ENCODE results near the gene MRPL44. TPM values are rescaled to one million over a fixed set of nuclear protein-coding genes. Genes with fewer than 3 reads are reported as not detected.

MRPL44 gene
- total RNA-seq, 1 experiment from 2014 or later, result 66.4 TPM

GRCh38 chr2:223954401-223954800, 2.9 kb upstream of the MRPL44 start:
- Histone ChIP-seq H3K9me3 (ENCODE audit: insufficient read depth, low read depth) (no peaks in the 10 kb centered on the region), H3K4me3 (no peak overlapping the region), H3F3A (ENCODE audit: insufficient read depth, low read depth) (peaks cover 25% of the 10 kb centered on the region; the same call in 1 of the 2 replicates), H4K20me1 (ENCODE audit: insufficient read depth) (no peaks in the 10 kb centered on the region), H3K36me3 (ENCODE audit: low read depth) (peaks cover under 1% of the 10 kb centered on the region; the same call in 1 of the 2 replicates), H3K9me2 (ENCODE audit: insufficient read depth) (no peaks in the 10 kb centered on the region), H3K4me2 (no peak overlapping the region), H3K27me3 (ENCODE audit: insufficient read depth, low read depth) (no peaks in the 10 kb centered on the region), H3K27ac (no peak overlapping the region), H2AFZ (no peak overlapping the region), H3K4me1 (replicated peaks; ENCODE audit: insufficient read depth) (peaks cover 32% of the 10 kb centered on the region), H3K79me2 (ENCODE audit: low read depth) (peaks cover 21% of the 10 kb centered on the region)
- CTCF ChIA-PET, result interaction anchor here (0.6 to 1.0 kb wide), 2 partner anchors 12 to 328 kb away, joined by 3 to 4 read pairs; no protein-coding TSS in a partner anchor
- TF ChIP-seq CTCF (conservative IDR thresholded peaks at IDR 0.05) (no peak), EZH2 (IDR thresholded peaks at IDR 0.05; ENCODE audit: low read depth) (no peak)
- BruUV-seq (replicated peaks), result no TSS peak
- POLR2A ChIA-PET (ENCODE audit: unreplicated experiment), result interaction anchor here (0.7 kb wide), 1 partner anchor 157 kb away, joined by 3 read pairs; no protein-coding TSS in a partner anchor
- intact Hi-C loops (cut with micrococcal nuclease; ENCODE audit: unreplicated experiment), result loop anchor here (10.0 kb wide), 2 partner anchors 490 to 1250 kb away; no protein-coding TSS in a partner anchor
- DNase-seq, result peak in 1 of 2 experiments; percentile 57

GRCh38 chr2:223956300-223956699, 963 bp upstream of the MRPL44 start:
- H3K4me2 ChIP-seq, result peak overlapping the region; percentile 93
- TF ChIP-seq EZH2 (IDR thresholded peaks at IDR 0.05; ENCODE audit: low read depth) (no peak), CTCF (conservative IDR thresholded peaks at IDR 0.05) (no peak)
- CTCF ChIA-PET, result interaction anchor here (0.7 kb wide), 1 partner anchor 118 kb away, joined by 3 read pairs; no protein-coding TSS in a partner anchor

GRCh38 chr2:223959688-223960087, 2.4 kb downstream of the MRPL44 start:
- Histone ChIP-seq H4K20me1 (ENCODE audit: insufficient read depth) (peaks cover 16% of the 10 kb centered on the region), H3K9me3 (ENCODE audit: insufficient read depth, low read depth) (no peaks in the 10 kb centered on the region), H3K4me2 (peak overlapping the region; percentile 93; the same call in 1 of the 2 replicates), H3K4me3 (no peak overlapping the region; the same call in 1 of the 2 replicates), H3K27ac (no peak overlapping the region), H3F3A (ENCODE audit: insufficient read depth, low read depth) (peaks cover 18% of the 10 kb centered on the region; the same call in 1 of the 2 replicates), H3K79me2 (ENCODE audit: low read depth) (peaks cover 70% of the 10 kb centered on the region), H3K27me3 (ENCODE audit: insufficient read depth, low read depth) (no peaks in the 10 kb centered on the region), H3K36me3 (ENCODE audit: low read depth) (peaks cover 41% of the 10 kb centered on the region), H3K9me2 (ENCODE audit: insufficient read depth) (no peaks in the 10 kb centered on the region), H2AFZ (no peak overlapping the region), H3K4me1 (replicated peaks; ENCODE audit: insufficient read depth) (peaks cover 37% of the 10 kb centered on the region)
- CTCF ChIA-PET, result interaction anchor here (2.9 kb wide), 1 partner anchor 10 kb away, joined by 7 read pairs; no protein-coding TSS in a partner anchor
- no TSS peak for BruUV-seq (replicated peaks)
- TF ChIP-seq EZH2 (IDR thresholded peaks at IDR 0.05; ENCODE audit: low read depth) (no peak), CTCF (conservative IDR thresholded peaks at IDR 0.05) (no peak)
- intact Hi-C loops (cut with micrococcal nuclease; ENCODE audit: unreplicated experiment), result loop anchor here (5.0 to 10.0 kb wide), 5 partner anchors 177 to 1255 kb away; no protein-coding TSS in a partner anchor
- POLR2A ChIA-PET (ENCODE audit: unreplicated experiment), result interaction anchor here (0.6 kb wide), 2 partner anchors 19 to 58 kb away, joined by 3 to 4 read pairs; no protein-coding TSS in a partner anchor
- DNase-seq, result no peak

More at GRCh38 chr2:223956300-223956699, 963 bp upstream of the MRPL44 start:
- intact Hi-C loops (cut with micrococcal nuclease; ENCODE audit: unreplicated experiment), result loop anchor here (2.0 to 10.0 kb wide), 6 partner anchors 174 to 1251 kb away; no protein-coding TSS in a partner anchor
- BruUV-seq (replicated peaks), result no TSS peak
- Histone ChIP-seq H3K27ac (peak overlapping the region; percentile 73), H3K4me3 (peak overlapping the region; percentile 81), H3K79me2 (ENCODE audit: low read depth) (peaks cover 40% of the 10 kb centered on the region), H3F3A (ENCODE audit: insufficient read depth, low read depth) (peaks cover 12% of the 10 kb centered on the region; the same call in 1 of the 2 replicates), H2AFZ (peak overlapping the region; percentile 89), H4K20me1 (ENCODE audit: insufficient read depth) (peaks cover 8% of the 10 kb centered on the region; the same call in 1 of the 2 replicates), H3K9me2 (ENCODE audit: insufficient read depth) (no peaks in the 10 kb centered on the region), H3K27me3 (ENCODE audit: insufficient read depth, low read depth) (no peaks in the 10 kb centered on the region), H3K9me3 (ENCODE audit: insufficient read depth, low read depth) (no peaks in the 10 kb centered on the region), H3K36me3 (ENCODE audit: low read depth) (peaks cover 19% of the 10 kb centered on the region), H3K4me1 (replicated peaks; ENCODE audit: insufficient read depth) (peaks cover 37% of the 10 kb centered on the region)
- DNase-seq, result no peak
- POLR2A ChIA-PET (ENCODE audit: unreplicated experiment), result no interaction called here

Measured in PC-9 (cell line).